ENCODE results near the gene ILKAP. TPM values are rescaled to one million over a fixed set of nuclear protein-coding genes. Genes with fewer than 3 reads are reported as not detected.

Gene ILKAP
- total RNA-seq, 1 donor from 2014 or later: 29.5 TPM

GRCh38 chr2:238150686-238151085 is 52.8 kb downstream of the ILKAP start:
- Histone ChIP-seq H3K4me3 (ENCODE audit: low read depth, low read length) (no peak overlapping the region), H3K27me3 (ENCODE audit: control insufficient read depth, insufficient read depth, low read length) (no peaks in the 10 kb centered on the region), H3K36me3 (ENCODE audit: control insufficient read depth, insufficient read depth, low read length) (no peaks in the 10 kb centered on the region)
- TF ChIP-seq CTCF (IDR thresholded peaks at IDR 0.05; ENCODE audit: insufficient read depth, low read length, poor library complexity, severe bottlenecking): no peak
- DNase-seq (ENCODE audit: low read depth): no peak

GRCh38 chr2:238149841-238150572 is 53.5 kb downstream of the ILKAP start:
- H3K27me3 ChIP-seq (ENCODE audit: control insufficient read depth, insufficient read depth, low read length): no peaks in the 10 kb centered on the region
- DNase-seq (ENCODE audit: low read depth): no peak
- H3K4me3 ChIP-seq (ENCODE audit: low read depth, low read length): no peak overlapping the region
- TF ChIP-seq CTCF (IDR thresholded peaks at IDR 0.05; ENCODE audit: insufficient read depth, low read length, poor library complexity, severe bottlenecking): no peak
- no peaks in the 10 kb centered on the region for H3K36me3 ChIP-seq (ENCODE audit: control insufficient read depth, insufficient read depth, low read length)

GRCh38 chr2:238148981-238149380 is 54.5 kb downstream of the ILKAP start:
- H3K36me3 ChIP-seq (ENCODE audit: control insufficient read depth, insufficient read depth, low read length): no peaks in the 10 kb centered on the region
- TF ChIP-seq CTCF (IDR thresholded peaks at IDR 0.05; ENCODE audit: insufficient read depth, low read length, poor library complexity, severe bottlenecking): no peak
- no peaks in the 10 kb centered on the region for H3K27me3 ChIP-seq (ENCODE audit: control insufficient read depth, insufficient read depth, low read length)
- DNase-seq (ENCODE audit: low read depth): no peak
- no peak overlapping the region for H3K4me3 ChIP-seq (ENCODE audit: low read depth, low read length)

- no peak for DNase-seq (ENCODE audit: low read depth)
- no peak overlapping the region for H3K4me3 ChIP-seq (ENCODE audit: low read depth, low read length)
- H3K27me3 ChIP-seq (ENCODE audit: control insufficient read depth, insufficient read depth, low read length): no peaks in the 10 kb centered on the region
- H3K36me3 ChIP-seq (ENCODE audit: control insufficient read depth, insufficient read depth, low read length): no peaks in the 10 kb centered on the region
- TF ChIP-seq CTCF (IDR thresholded peaks at IDR 0.05; ENCODE audit: insufficient read depth, low read length, poor library complexity, severe bottlenecking): no peak
These were observed 56.5 kb downstream of the ILKAP start for GRCh38 chr2:238146884-238147544.

GRCh38 chr2:238145851-238146250 is 57.6 kb downstream of the ILKAP start:
- Histone ChIP-seq H3K4me3 (ENCODE audit: low read depth, low read length) (no peak overlapping the region), H3K27me3 (ENCODE audit: control insufficient read depth, insufficient read depth, low read length) (no peaks in the 10 kb centered on the region), H3K36me3 (ENCODE audit: control insufficient read depth, insufficient read depth, low read length) (no peaks in the 10 kb centered on the region)
- no peak for TF ChIP-seq CTCF (IDR thresholded peaks at IDR 0.05; ENCODE audit: insufficient read depth, low read length, poor library complexity, severe bottlenecking)
- no peak for DNase-seq (ENCODE audit: low read depth)

All from kidney epithelial cell (primary cell).